Measurements from ENCODE around the gene SLC50A1.
"Not testable (repeated sequence)": the region's sequence is repeated elsewhere in the genome, so short reads cannot be mapped to it uniquely, and the experiment has no call there.

SLC50A1 gene

DNA sequence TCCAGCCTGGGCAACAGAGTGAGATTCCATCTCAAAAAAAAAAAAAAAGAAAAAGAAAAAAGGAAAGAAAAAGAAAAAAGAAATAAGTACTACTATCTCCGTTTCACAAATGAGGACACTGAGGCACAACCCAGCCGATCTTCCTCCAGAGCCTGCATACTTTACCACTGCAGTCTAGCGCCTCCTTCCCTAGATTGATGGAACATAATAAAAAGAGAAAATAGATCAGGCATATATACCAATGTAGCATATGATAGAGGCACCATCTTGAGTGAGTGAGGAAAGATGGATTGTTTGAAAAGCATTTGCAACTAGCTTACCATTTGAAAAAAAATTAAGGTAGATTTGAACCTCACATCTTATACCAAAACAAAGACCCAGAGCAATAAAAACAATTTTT lies 9.8 kb downstream of the SLC50A1 start:
- no peak overlapping the region for H3K4me3 ChIP-seq (ENCODE audit: low read depth, low read length)
- TF ChIP-seq, protein P1, sequence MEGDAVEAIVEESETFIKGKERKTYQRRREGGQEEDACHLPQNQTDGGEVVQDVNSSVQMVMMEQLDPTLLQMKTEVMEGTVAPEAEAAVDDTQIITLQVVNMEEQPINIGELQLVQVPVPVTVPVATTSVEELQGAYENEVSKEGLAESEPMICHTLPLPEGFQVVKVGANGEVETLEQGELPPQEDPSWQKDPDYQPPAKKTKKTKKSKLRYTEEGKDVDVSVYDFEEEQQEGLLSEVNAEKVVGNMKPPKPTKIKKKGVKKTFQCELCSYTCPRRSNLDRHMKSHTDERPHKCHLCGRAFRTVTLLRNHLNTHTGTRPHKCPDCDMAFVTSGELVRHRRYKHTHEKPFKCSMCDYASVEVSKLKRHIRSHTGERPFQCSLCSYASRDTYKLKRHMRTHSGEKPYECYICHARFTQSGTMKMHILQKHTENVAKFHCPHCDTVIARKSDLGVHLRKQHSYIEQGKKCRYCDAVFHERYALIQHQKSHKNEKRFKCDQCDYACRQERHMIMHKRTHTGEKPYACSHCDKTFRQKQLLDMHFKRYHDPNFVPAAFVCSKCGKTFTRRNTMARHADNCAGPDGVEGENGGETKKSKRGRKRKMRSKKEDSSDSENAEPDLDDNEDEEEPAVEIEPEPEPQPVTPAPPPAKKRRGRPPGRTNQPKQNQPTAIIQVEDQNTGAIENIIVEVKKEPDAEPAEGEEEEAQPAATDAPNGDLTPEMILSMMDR (conservative IDR thresholded peaks at IDR 0.05; ENCODE audit: low read depth, low read length): no peak
- no peak for DNase-seq (ENCODE audit: low read depth)

DNA sequence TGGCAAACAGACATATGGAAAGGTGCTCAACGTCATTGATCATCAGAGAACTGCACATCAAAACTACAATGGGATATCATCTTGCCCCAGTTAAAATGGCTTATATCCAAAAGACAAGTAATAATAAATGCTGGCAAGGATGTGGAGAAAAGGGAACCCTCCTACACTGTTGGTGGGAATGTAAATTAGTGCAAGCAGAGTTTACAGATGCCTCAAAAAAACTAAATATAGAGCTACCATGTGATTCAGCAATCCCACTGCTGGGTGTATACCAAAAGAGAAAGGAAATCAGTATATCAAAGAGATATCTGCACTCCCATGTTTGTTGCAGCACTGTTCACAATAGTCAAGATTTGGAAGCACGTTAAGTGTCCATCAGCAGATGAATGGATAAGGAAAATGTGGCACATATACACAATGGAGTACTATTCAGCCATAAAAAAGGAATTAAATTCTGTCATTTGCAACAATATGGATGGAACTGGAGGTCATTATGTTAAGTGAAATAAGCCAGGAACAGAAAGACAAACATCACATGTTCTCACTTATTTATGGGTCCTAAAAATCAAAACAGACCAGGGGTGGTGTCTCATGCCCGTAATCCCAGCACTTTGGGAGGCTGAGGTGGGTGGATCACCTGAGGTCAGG lies 20.5 kb downstream of the SLC50A1 start:
- H3K4me3 ChIP-seq (ENCODE audit: low read depth, low read length); DNase-seq (ENCODE audit: low read depth): not testable (repeated sequence)

DNA sequence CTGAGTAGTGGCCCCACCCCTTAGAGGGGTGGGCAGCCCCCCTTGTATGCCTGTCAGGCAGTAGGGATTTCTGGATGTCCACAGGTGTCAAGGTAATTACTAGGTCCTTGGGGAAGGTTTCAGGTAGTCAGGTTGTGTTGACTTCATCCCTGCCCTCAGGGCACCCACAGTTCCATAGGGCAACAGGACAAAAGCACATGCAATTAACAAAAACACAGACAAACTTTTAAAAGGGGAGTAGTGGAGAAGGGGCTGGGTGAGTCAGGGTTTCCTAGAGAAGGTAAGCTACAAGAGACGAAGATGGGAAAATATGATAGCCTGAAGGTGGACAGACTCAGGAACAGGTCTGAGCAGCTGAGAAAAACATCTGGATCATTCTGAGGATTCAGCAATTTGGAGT lies 23.3 kb downstream of the SLC50A1 start:
- TF ChIP-seq, protein P1 (conservative IDR thresholded peaks at IDR 0.05; ENCODE audit: low read depth, low read length): no peak
- DNase-seq (ENCODE audit: low read depth): no peak
- H3K4me3 ChIP-seq (ENCODE audit: low read depth, low read length): no peak overlapping the region

DNA sequence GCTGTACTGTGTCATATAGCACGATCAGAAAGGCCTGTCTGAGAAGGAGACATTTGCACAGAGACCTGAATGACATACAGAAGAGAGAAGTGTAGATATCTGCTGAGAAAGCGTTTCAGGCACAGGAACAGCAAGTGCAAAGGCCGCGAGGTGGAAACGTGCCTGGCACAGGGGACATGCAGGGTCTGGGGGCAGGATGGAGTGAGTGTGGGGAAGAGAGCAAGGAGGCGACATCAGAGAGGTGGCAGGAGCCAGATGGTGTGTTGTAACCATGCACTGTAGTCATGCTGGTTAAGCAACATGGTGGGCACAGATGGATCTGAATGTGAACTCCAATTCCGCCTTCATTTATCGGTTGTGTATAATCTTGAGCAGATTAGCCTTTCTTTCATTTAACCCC lies 24.5 kb downstream of the SLC50A1 start:
- TF ChIP-seq, protein P1 (conservative IDR thresholded peaks at IDR 0.05; ENCODE audit: low read depth, low read length): no peak
- no peak overlapping the region for H3K4me3 ChIP-seq (ENCODE audit: low read depth, low read length)
- no peak for DNase-seq (ENCODE audit: low read depth)

DNA sequence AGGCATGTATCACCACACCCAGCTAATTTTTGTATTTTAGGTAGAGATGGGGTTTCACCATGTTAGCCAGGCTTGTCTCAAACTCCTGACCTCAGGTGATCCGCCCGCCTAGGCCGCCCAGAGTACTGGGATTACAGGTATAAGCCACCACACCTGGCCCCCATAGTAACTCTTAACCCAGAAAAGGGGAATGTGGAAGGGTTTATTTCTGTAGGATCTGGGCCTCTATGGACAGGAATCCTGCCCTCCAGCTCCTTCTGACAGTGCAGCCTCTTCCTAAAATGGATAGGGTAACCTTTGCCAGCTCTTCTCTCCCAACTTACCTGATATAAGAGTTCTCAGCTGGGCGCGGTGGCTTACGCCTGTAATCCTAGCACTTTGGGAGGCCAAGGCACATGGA lies 27.0 kb downstream of the SLC50A1 start:
- not testable (repeated sequence) for H3K4me3 ChIP-seq (ENCODE audit: low read depth, low read length); DNase-seq (ENCODE audit: low read depth)

DNA sequence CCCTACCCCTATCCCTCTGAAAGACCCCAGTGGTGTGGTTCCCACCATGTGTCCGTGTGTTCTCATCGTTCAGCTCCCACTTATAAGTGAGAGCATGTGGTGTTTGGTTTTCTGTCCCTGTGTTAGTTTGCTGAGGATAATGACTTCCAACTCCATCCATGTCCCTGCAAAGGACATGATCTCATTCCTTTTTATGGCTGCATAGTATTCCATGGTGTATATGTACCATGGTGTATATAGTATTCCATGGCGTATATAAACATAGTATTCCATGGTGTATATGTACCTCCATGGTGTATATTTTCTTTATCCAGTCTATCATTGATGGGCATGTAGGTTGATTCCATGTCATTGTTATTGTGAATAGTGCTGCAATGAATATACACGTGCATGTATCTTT lies 28.1 kb downstream of the SLC50A1 start:
- H3K4me3 ChIP-seq (ENCODE audit: low read depth, low read length); DNase-seq (ENCODE audit: low read depth): not testable (repeated sequence)

DNA sequence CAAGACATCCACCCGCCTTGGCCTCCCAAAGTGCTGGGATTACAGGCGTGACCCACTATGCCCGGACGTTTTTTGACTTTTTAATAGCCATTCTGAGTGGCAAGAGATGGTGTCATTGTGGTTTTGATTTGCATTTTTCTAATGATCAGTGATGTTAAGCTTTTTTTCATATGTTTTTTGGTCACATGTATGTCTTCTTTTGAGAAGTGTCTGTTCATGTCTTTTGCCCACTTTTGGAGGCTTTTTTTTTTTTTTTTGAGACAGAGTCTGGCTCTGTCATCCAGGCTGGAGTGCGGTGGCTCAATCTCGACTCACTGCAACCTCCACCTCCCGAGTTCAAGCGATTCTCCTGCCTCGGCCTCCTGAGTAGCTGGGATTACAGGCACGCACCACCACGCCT lies 29.0 kb downstream of the SLC50A1 start:
- DNase-seq (ENCODE audit: low read depth); H3K4me3 ChIP-seq (ENCODE audit: low read depth, low read length): not testable (repeated sequence)

DNA sequence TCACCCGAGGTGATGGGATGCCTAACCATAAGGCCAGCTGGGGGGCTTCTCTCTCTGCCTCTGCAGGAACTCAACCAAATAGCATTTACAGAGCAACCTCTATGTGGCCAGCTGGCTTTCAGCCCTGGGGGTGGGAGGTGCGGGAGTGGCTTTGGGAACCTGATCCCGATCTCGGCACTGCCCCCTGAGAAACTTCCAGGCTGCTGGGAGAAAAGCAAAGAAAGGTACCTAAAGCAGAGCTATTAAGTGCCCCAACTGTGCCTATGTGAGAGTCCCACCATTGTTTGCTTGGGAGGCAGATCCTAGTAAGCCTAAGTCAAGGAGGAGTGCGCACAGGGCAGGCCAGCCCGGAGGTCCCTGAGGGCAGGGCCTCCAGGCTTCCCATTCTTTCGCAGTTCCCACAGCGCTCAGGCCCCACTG lies 30.4 kb downstream of the SLC50A1 start:
- DNase-seq (ENCODE audit: low read depth): no peak
- TF ChIP-seq, protein P1 (conservative IDR thresholded peaks at IDR 0.05; ENCODE audit: low read depth, low read length): no peak
- H3K4me3 ChIP-seq (ENCODE audit: low read depth, low read length): no peak overlapping the region

DNA sequence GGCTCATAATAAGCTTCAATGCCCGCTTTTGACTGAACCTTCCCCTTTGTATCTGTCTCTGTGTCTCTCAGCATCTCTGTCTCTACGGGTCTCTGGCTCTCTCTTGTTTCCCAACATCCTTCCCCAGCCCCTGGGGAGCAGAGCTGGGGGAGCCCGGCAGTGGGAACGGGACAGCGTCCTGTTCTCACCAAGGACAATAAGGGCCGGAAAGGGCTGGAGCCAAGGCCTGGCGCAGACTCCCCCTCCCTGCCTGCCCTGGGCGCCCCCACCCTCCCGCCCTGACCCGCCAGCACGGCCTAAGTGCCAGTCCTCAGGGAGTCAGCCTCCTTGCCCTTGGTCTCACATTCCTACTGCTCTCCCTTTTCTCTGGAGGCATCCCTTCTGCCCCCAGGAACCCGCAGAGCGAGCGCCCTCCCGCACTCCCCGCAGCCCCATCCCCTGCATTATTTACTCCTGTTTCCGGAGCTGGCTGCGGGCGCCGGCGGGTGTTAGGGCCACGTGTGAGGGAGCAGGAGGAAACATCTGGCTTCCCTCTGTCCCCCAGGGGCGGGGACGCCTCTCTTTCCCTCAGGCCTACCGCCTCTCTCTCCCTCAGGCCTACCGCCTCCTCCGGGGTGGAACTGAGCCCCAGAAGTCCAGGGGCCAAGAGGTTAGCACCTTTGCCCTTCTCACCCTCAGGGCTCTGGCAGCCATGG lies 31.0 kb downstream of the SLC50A1 start:
- no peak for DNase-seq (ENCODE audit: low read depth)
- TF ChIP-seq, protein P1 (conservative IDR thresholded peaks at IDR 0.05; ENCODE audit: low read depth, low read length): no peak
- H3K4me3 ChIP-seq (ENCODE audit: low read depth, low read length): no peak overlapping the region

Measured in choroid plexus epithelial cell (primary cell).